Bronchial epithelial cell (primary cell): Measurements from ENCODE around the gene ABCG8. TPM values are rescaled to one million over a fixed set of nuclear protein-coding genes. Genes with fewer than 3 reads are reported as not detected.

Experiments
- DNase-seq: peaks from one replicate; pipeline ENCODE4 v3.0.0-alpha.2; 2010; ENCODE audit warnings: low read depth
- FAIRE-seq: peaks from 2 replicates; lab custom pipeline; 2011; peaks lifted over from hg19 to GRCh38; lab: Jason Lieb, UNC
- H3K27me3 ChIP-seq: 2 replicates; pipeline ENCODE4 v1.5.1; 2011; ENCODE audit warnings: low read length; ENCODE audit not compliant: control insufficient read depth, insufficient read depth
- H3K36me3 ChIP-seq: 2 replicates; pipeline ENCODE4 v1.5.1; 2011; ENCODE audit warnings: low read length; ENCODE audit not compliant: control insufficient read depth, insufficient read depth
- H3K4me3 ChIP-seq: 2 replicates; pipeline ENCODE4 v1.5.1; 2011; ENCODE audit warnings: mild to moderate bottlenecking, low read depth, low read length, control low read depth
- CTCF ChIP-seq: IDR thresholded peaks from 2 replicates; pipeline ENCODE4 v1.5.1; 2011; ENCODE audit warnings: mild to moderate bottlenecking, moderate library complexity, low read length, control low read depth, inconsistent platforms; ENCODE audit not compliant: insufficient read depth, severe bottlenecking
- total RNA-seq: library from RNA; depleted of rRNA; stranded (reverse); fragments of >200 nt; gene quantifications from 2 replicates; pipeline ENCODE4 v1.2.1, GENCODE V29; 2014

Gene ABCG8
- total RNA-seq, 1 donor from 2014 or later: not detected

- FAIRE-seq (no peak), DNase-seq (no peak)
- H3K27me3 ChIP-seq: no peaks in the 10 kb centered on the region
- H3K36me3 ChIP-seq: no peaks in the 10 kb centered on the region
- no peak overlapping the region for H3K4me3 ChIP-seq
- no peak for TF ChIP-seq CTCF
Measured at GRCh38 chr2:43824951-43825493, 13.7 kb upstream of the ABCG8 start.

GRCh38 chr2:43825841-43826240, 12.9 kb upstream of the ABCG8 start:
- TF ChIP-seq CTCF: no peak
- Histone ChIP-seq H3K27me3 (peaks cover 1% of the 10 kb centered on the region), H3K36me3 (no peaks in the 10 kb centered on the region), H3K4me3 (no peak overlapping the region)
- FAIRE-seq: no peak
- DNase-seq: no peak

DNA sequence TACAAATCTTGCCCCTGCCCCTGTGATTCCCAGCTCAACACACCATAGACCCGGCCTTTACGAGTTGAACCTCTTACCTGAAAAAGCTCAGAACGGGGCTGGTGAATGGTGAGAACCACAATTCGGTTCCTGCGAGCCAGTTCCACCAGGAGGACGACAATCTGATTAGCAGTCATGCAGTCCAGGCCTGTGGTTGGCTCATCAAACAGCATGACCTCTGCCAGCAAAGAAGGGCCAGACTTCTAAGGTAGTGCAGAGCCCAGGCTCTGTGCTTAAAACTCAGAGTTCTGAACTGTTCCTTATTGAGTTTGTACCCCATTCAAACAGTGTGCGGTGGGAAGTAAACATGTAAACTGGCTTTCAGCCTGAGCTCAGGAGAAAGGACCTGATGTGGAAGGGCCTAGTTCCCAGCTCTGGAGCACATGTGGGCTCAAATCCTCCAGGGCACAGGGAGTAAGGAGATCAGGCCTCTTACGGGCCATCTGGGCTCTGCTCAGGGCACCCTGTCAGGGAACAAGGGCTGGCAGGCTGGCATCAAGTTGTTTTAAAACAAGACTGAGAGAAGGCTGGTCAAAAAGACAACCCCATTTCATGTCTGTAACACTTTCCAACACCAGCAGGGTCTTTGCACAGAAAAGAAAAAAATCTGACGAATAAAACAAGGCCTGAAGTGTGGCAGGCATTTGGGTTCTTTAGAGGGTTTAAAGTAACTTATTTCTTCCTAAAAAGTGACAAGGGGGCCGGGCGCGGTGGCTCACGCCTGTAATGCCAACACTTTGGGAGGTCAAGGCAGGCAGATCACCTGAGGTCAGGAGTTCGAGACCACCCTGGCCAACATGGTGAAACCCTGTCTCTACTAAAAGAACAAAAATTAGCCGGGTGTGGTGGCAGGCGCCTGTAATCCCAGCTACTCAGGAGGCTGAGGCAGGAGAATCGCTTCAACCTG, 12.2 kb upstream of the ABCG8 start:
- FAIRE-seq (no peak), DNase-seq (no peak)
- H3K4me3 ChIP-seq: no peak overlapping the region
- H3K36me3 ChIP-seq: no peaks in the 10 kb centered on the region
- TF ChIP-seq CTCF: no peak
- H3K27me3 ChIP-seq: peaks cover 5% of the 10 kb centered on the region

DNA sequence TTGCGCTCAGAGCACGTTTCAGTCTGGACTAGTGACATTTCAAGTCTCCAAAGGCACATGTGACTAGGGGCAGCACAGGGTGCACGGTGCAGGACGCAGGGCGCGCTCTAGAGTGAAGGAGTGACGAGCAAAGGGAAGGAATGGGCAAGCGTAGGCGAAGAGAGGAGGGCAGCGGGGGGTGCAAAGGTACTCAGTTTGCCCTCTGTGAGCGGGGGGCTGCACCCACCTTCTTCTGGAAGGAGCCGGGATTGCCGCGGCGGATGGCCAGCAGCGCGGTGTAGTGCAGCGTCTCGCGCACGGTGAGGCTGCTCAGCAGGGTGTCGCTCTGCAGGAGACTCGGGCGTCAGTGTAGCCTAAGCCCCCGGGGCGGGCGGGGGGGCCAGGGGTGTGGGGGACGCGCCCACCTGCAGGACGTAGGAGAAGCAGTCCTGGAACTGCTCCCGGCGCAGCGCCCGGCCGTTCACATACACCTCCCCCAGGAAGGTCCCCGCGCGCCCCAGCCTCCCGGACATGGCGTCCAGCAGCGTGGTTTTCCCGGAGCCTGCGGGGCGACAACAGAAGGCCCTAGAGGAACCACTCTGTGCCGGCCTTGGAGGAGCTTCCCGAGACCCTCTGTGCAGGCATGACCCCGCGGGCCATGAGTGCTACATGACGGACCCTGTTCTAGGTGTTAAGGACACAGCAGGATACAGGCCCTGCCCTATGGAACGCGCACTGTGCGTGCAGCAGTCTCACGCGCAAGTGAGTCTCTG, 7.1 kb upstream of the ABCG8 start:
- FAIRE-seq (no peak), DNase-seq (no peak)
- no peak for TF ChIP-seq CTCF
- no peaks in the 10 kb centered on the region for H3K36me3 ChIP-seq
- H3K27me3 ChIP-seq: peaks cover 8% of the 10 kb centered on the region
- H3K4me3 ChIP-seq: no peak overlapping the region

DNA sequence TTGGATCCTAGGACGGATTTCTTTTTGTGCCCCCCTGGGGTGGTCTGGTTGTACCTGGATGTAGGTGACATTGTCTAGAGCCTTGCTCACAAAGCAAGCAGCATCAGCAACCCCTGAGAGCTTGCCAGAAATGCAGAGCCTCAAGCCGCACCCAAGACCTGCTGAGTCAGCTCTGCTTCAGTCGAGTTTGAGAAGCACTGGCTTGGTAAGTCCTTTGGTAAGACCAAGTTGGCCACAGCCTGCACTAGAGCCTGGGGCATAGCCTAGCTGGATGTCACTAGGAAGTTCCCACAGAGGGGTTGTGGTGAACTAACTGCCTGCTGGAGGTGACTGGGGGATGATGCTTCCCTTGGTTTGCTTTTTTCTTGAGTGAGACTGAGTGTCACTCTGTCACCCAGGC, 6.3 kb upstream of the ABCG8 start:
- FAIRE-seq: no peak
- Histone ChIP-seq H3K36me3 (no peaks in the 10 kb centered on the region), H3K27me3 (peaks cover 8% of the 10 kb centered on the region), H3K4me3 (no peak overlapping the region)
- peak; percentile 21 for DNase-seq
- TF ChIP-seq CTCF: no peak
